PC-9 (cell line): ENCODE data around the gene PLPPR1.

Experiments used
- EZH2 ChIP-seq: fragments of 200-600 bp; sonication (generic); IDR thresholded peaks from 2 replicates; pipeline ENCODE4 v1.8.0; 2017; ENCODE audit warnings: antibody characterized with exemption, low read depth
- TF ChIP-seq, protein P1 (sequence below): fragments of 200-600 bp; sonication (generic); conservative IDR thresholded peaks from 2 replicates; pipeline ENCODE4 v1.6.1; 2017; ENCODE audit warnings: mixed run types, antibody characterized with exemption, mild to moderate bottlenecking, moderate library complexity

DNA sequence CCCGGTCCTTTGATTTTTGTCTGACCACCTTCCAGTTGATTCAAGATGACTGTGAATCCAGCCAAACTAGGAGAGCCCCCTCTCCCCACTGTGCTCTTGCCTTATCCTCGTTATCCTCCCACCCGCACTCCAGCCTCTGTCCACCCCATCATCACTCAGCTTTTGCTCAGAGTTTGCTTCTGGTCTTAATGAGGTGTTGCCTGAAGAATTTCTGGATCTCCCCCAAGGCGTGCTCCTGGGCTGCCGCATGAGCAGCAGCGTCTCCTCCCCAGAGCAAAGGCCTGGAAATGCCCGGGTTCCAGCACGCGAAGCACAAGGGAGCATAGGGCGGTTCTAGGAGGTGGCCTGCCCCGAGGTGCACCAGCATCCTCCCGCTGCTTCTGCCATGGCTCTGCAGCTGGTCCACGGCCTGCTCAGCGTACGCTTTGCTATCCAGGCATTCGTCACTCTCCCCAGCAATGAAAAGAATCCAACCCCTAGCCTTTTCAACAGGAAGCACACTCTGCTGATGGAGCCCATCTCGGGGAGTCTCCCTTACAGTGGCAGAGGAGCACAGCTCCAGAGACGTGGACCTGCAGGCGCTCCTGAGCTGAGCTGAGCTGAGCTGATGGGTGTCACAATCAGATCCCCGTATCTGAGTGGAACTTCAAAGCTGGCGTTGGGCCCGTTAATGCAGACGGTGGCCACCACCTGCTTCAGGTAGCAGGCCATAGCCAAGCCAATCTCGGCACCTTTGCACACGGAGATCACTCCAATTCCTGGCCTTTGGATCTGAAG lies 305.6 kb downstream of the PLPPR1 start:
- TF ChIP-seq, protein P1, sequence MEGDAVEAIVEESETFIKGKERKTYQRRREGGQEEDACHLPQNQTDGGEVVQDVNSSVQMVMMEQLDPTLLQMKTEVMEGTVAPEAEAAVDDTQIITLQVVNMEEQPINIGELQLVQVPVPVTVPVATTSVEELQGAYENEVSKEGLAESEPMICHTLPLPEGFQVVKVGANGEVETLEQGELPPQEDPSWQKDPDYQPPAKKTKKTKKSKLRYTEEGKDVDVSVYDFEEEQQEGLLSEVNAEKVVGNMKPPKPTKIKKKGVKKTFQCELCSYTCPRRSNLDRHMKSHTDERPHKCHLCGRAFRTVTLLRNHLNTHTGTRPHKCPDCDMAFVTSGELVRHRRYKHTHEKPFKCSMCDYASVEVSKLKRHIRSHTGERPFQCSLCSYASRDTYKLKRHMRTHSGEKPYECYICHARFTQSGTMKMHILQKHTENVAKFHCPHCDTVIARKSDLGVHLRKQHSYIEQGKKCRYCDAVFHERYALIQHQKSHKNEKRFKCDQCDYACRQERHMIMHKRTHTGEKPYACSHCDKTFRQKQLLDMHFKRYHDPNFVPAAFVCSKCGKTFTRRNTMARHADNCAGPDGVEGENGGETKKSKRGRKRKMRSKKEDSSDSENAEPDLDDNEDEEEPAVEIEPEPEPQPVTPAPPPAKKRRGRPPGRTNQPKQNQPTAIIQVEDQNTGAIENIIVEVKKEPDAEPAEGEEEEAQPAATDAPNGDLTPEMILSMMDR: no peak
- TF ChIP-seq EZH2: no peak
